Right lobe of liver (tissue), 4 donors: Measurements from ENCODE around the gene ISM1.

ENCODE experiments used
- CTCF ChIP-seq, 4 donors: fragments of 200-600 bp in 3 of 4; fragments of 450-650 bp in 1 of 4; IDR thresholded peaks; one replicate each; pipeline versions ENCODE4 v1.5.1 to v1.8.0; 2016 to 2022; ENCODE audit warnings: antibody characterized with exemption in 4 of 4, mild to moderate bottlenecking in 2 of 4
- POLR2A ChIP-seq: fragments of 450-650 bp; IDR thresholded peaks from one replicate; pipeline ENCODE4 v1.6.1; 2017; ENCODE audit warnings: antibody characterized with exemption, mild to moderate bottlenecking
- donor health status: DM: no; HTN: no; CAD: no.
- donor health status: DM: no; HTN: no; CAD: no.
- donor health status: DM: no; HTN: yes; CAD: no.

- no peak for TF ChIP-seq CTCF (IDR thresholded peaks at IDR 0.05)
- no peak for TF ChIP-seq POLR2A
Measured at GRCh38 chr20:13202565-13202964, 18.5 kb upstream of the ISM1 start.
